ENCODE data around the gene PAX2.

- TF ChIP-seq SPI1 (IDR thresholded peaks at IDR 0.05; ENCODE audit: borderline replicate concordance, low read depth) (no peak), CTCF (IDR thresholded peaks at IDR 0.05; ENCODE audit: insufficient read depth, low read length) (no peak), GABPA (IDR thresholded peaks at IDR 0.05; ENCODE audit: low read depth) (no peak), POLR2AphosphoS5 (IDR thresholded peaks at IDR 0.05; ENCODE audit: low read depth) (no peak), REST (IDR thresholded peaks at IDR 0.05; ENCODE audit: insufficient replicate concordance, low read depth) (no peak)
These were observed 10.9 kb upstream of the PAX2 start for GRCh38 chr10:100734295-100735086.
